Uterus (tissue), 2 donors: Measurements from ENCODE around the gene CHAMP1.

Experiments
- POLR2A ChIP-seq, 2 donors: fragments of 450-650 bp; IDR thresholded peaks; one replicate each; pipeline ENCODE4 v1.6.1; 2016; ENCODE audit warnings: antibody characterized with exemption in 2 of 2, mild to moderate bottlenecking in 1 of 2, moderate library complexity in 1 of 2
- TF ChIP-seq, protein P1 (sequence below), 4 experiments: fragments of 200-600 bp in 2 of 4; fragments of 450-650 bp in 2 of 4; sonication (generic) in 2 of 4; IDR thresholded peaks; one replicate each; pipeline ENCODE4 v1.5.1; 2016 to 2019; ENCODE audit warnings: antibody characterized with exemption in 4 of 4, mild to moderate bottlenecking in 2 of 4, moderate library complexity in 1 of 4

DNA sequence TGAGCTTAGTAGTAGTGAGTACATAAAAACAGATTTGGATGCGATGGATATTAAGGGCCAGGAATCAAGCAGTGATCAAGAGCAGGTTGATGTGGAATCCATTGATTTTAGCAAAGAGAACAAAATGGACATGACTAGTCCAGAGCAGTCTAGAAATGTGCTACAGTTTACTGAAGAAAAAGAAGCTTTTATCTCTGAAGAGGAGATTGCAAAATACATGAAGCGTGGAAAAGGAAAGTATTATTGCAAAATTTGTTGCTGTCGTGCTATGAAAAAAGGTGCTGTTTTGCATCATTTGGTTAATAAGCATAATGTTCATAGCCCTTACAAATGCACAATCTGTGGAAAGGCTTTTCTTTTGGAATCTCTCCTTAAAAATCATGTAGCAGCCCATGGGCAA lies 11.4 kb downstream of the CHAMP1 start:
- TF ChIP-seq, protein P1, sequence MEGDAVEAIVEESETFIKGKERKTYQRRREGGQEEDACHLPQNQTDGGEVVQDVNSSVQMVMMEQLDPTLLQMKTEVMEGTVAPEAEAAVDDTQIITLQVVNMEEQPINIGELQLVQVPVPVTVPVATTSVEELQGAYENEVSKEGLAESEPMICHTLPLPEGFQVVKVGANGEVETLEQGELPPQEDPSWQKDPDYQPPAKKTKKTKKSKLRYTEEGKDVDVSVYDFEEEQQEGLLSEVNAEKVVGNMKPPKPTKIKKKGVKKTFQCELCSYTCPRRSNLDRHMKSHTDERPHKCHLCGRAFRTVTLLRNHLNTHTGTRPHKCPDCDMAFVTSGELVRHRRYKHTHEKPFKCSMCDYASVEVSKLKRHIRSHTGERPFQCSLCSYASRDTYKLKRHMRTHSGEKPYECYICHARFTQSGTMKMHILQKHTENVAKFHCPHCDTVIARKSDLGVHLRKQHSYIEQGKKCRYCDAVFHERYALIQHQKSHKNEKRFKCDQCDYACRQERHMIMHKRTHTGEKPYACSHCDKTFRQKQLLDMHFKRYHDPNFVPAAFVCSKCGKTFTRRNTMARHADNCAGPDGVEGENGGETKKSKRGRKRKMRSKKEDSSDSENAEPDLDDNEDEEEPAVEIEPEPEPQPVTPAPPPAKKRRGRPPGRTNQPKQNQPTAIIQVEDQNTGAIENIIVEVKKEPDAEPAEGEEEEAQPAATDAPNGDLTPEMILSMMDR (IDR thresholded peaks at IDR 0.05) = no peak
- no peak for TF ChIP-seq POLR2A (IDR thresholded peaks at IDR 0.05)
